Cardiac septum (tissue), 1 donor: ENCODE data around the gene THAP2. TPM values are rescaled to one million over a fixed set of nuclear protein-coding genes. Genes with fewer than 3 reads are reported as not detected.

Source experiments
- DNase-seq: peaks from one replicate; pipeline ENCODE4 v3.0.0-alpha.2; 2020; ENCODE audit warnings: low spot score
- intact Hi-C: fragments of 100-400 bp; cut with DNase I; formaldehyde crosslinking; loops from one replicate; pipeline ENCODE4 v1.14.0; 2022
- long read RNA-seq: library from polyadenylated mRNA; unstranded; transcript quantifications from one replicate; pipeline ENCODE4 v2.0.0, GENCODE V29; 2021
- total RNA-seq: library from RNA; stranded (reverse); fragmentation: NEBNext Ultra II Directional; extraction: Animal tissue kit (Norgen Biotek cat#: 25700); gene quantifications from one replicate; pipeline ENCODE4 v1.2.1, GENCODE V29; 2021
- donor health status: DM: no; HTN: no; CAD: no.

The THAP2 gene
- total RNA-seq: 7.8 TPM
- long read RNA-seq, full-length matches to known transcripts: 18 of 20 reads
- long read RNA-seq, partial matches to known transcripts: 0 of 20 reads
- long read RNA-seq, other reads (novel, unspliced or antisense): 2 of 20 reads

DNA sequence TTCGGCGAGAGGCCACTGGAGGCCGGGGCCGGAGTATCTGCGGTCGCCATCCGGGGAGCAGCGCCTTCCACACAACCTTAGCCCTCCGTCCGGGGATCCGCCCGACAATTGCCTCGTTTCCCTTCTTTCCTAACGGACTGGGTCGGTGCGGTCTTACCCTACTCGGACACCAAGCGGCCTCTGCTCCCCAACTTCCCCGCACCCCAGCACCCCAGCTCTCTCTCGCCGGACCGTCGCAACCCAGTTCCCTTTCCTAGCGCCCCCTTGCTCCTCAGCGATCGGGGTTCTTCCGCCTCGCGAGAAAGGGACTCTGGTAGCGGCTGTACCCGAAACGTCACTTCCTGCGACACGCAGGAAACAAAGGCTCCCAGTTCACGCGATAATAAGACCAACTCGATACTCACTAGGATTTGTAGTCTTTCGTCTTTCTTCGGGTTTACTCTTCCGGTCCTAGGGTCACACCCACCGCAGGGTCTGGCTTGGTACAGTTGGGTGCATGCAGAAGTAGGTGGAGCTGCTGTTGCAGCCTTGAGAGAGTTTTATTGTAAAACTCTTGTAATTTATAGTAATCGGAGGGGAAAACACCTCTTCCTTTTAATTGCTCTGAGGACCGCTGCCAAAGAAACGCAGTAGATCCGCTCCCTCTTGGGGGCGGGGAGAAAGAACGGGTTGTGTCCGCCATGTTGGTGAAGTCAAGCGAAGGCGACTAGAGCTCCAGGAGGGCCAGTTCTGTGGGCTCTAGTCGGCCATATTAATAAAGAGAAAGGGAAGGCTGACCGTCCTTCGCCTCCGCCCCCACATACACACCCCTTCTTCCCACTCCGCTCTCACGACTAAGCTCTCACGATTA, at the start of gene THAP2, which contains the start of gene ZFC3H1:
THAP2 (plus strand) TSS at position 741 of the 850 bp plus-strand sequence. CDS start 209 bp downstream, outside the sequence.
ZFC3H1 (minus strand) TSS at position 288 of the 850 bp plus-strand sequence; CDS start at position 50, 238 bp downstream.
- intact Hi-C loops: loop anchor here (1.0 kb wide), 2 partner anchors 23 to 91 kb away; partner anchors contain the start of genes RAB21 and TMEM19

DNA sequence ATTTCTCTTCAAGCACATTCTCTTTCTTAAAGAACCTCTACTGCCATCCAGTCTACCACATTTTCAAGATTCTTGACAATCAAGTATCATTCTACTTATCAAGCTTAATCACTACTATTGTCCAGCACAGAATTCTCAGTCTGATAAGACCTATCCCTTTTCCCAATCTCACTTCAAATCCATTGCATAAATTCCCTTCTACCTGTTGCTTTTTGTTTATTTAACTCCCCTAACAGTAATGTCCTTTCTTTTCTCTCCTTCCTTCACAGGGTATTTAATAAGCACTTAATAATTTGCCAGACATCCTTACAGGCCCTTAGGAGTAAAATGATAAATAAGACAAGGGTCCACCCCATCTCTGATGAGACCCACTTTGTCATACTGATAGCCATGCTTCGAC, 42.2 kb upstream of the THAP2 start:
- intact Hi-C loops: no loop called here
- DNase-seq: no peak

More for the DNA sequence above, at the start of gene THAP2, which contains the start of gene ZFC3H1:
- peak; percentile 98 for DNase-seq

DNA sequence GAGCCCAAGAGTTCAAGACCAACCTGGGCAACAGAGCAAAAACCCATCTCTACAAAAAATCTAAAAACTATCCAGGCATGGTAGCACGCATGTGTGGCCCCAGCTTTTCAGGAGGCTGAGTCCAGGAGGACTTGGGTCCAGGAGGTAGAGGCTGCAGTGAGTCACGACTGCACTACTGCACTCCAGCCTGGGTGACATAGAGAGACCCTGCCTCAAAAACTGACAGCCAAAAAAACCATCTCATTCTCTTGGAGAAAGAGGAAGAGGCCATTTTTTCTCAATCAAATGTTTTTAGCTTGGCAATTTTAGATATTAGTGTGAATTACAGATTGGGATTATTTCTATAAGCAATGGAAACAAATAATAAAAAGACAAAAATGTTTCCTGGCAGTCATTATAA, 38.6 kb upstream of the THAP2 start:
- DNase-seq: no peak
- intact Hi-C loops: no loop called here

DNA sequence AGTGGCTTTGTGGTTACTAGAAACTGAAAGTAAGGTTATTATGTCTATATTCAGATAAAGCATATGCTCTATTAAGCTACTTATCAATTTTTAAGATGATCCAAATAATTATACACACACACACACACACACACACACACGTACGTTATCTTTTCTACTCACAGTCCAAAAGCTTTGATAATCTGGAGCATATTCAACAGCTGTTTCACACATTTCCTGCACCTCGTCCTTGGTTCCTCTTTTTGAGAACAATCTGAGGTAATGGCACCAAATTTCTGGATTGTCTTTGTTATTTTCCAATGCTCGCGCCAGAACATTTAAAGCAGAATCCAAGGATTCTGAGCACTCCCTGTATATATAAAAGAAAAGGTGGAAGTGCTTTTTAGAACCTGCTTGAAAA, 38.0 kb upstream of the THAP2 start:
- DNase-seq: no peak

GRCh38 chr12:71626768-71627167, 37.3 kb upstream of the THAP2 start:
- intact Hi-C loops: no loop called here
- DNase-seq: no peak

More for the DNA sequence above, 38.0 kb upstream of the THAP2 start:
- intact Hi-C loops: no loop called here

DNA sequence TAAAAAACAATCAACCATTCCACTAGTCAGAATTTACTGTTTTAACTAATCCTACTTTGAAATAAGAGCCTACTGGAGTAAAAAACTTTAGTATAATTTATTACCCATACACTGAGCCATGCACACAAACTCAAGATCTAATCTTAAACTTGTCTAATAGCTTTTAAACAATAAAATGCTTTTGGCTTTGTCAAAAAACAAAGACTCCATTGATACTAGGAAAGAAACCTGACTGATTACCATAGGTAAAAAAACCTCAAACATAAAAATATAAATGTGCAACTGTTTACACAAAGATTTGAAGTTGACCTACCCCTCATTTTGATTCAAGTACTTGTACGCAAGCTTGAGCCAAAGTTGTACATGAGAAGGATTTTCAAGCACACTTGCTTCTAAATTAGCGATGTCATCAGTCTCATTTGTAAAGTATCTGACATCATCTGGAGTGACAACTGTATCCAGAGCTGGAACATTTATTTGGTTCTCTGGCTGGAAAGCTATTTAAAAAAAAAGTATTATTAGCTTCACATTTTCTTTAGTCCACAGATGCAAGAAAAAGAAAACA, 36.6 kb upstream of the THAP2 start:
- no peak for DNase-seq
- intact Hi-C loops: no loop called here

DNA sequence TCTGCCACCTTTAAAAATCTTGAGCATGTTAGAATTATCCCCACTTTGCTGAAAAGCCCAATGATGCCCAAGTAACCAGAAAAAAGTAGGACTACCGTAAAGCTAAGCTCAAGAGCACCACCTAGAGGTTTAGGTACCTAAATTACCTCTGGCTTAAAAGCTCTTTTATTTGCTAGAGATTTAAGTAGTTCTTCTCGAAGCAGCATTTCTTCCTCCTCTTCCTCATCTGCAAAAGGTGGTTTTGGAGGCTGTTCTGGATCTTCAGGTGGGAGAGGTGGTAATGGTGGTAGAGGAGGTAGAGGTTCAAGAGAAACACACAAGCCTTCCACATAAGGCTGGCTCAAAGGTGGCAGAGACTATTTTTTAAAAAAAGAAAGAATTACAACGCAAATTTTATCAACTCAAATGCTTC, 27.4 kb upstream of the THAP2 start:
- DNase-seq: no peak
- intact Hi-C loops: loop anchor here (5.0 kb wide), 1 partner anchor 111 kb away; no protein-coding TSS in a partner anchor

- intact Hi-C loops: loop anchor here (5.0 kb wide), 1 partner anchor 109 kb away; no protein-coding TSS in a partner anchor
- DNase-seq: no peak
Measured at GRCh38 chr12:71638499-71638898, 25.6 kb upstream of the THAP2 start.

- intact Hi-C loops: loop anchor here (5.0 kb wide), 1 partner anchor 108 kb away; no protein-coding TSS in a partner anchor
- no peak for DNase-seq
Measured at GRCh38 chr12:71639341-71639760, 24.8 kb upstream of the THAP2 start.

GRCh38 chr12:71640316-71640715, 23.8 kb upstream of the THAP2 start:
- intact Hi-C loops: no loop called here

GRCh38 chr12:71641390-71641789, 22.7 kb upstream of the THAP2 start:
- intact Hi-C loops: no loop called here
- DNase-seq: no peak

More at GRCh38 chr12:71640316-71640715, 23.8 kb upstream of the THAP2 start:
- DNase-seq: no peak

DNA sequence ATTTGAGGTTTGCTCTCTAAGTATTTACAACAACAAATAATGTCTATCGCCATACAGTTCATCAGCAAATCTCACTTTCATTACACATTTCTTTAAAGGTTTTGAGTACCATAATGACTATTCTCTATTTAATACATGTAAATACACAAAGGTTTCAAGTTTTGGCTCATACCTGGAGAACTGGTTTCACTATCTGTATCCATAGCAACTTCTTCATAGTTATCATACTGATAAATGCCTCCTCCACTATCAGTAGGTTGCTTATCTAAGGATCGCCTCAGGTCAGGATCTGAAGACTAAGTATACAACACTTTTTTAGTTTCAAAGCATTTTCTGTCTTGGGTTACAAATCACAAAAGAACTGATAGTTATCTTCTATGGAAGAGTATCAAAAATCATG, 21.8 kb upstream of the THAP2 start:
- no peak for DNase-seq
- intact Hi-C loops: no loop called here

DNA sequence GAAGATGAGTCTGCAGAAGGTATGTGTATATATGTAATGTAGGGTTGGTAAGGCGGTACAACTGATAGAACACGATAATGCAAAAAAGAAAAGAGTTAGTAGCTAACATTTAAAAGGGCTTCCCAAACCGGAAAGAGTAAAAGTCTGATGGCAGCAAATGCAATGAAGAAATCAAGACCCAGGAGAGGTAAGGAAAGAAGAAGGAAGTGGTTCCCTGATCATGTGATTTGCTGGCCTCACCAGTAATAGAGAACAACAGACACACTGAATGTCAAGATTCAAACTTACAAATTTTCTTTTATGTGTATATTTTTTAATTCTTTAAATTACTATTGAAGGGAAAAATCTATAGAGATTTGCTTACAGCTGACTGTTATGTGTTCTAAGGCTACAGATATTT, 18.8 kb upstream of the THAP2 start:
- no peak for DNase-seq
- intact Hi-C loops: no loop called here

DNA sequence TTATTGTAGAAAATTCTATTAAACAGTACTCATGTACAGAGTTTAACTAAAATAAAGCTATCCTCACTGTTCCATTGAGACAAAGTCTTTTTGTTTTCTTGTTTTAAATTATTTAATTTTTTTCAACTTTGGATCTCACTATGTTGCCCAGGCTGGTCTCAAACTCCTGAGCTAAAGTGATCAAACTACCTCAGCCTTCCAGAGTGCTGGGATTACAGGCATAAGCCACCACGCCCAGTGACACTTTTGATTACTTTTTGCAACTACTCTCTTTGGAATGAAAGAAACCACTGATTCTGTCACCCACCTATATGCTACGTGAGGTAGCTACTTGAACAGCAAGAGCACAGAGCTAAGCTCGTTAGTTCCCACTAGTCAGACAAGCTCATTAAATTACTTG, 17.6 kb upstream of the THAP2 start:
- DNase-seq: no peak
- intact Hi-C loops: no loop called here

DNA sequence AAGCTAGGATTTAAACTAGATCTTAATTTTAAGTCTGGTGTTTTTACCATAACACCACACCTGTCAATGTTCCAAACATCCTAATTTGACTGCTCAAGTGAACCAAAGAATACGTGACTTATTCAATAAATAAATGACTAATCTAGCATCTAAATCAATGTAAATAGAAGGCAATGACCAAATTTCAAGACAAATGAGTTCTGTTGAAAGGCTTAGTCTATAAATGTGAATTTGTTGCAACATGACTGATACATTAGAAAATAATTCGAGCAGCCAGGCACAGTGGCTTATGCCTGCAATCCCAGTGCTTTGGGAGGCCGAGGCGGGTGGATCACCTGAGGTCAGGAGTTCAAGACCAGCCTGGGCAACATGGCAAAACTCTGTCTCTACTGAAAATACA, 15.6 kb upstream of the THAP2 start:
- intact Hi-C loops: no loop called here
- no peak for DNase-seq

- intact Hi-C loops: no loop called here
- DNase-seq: no peak
Measured at GRCh38 chr12:71649401-71649800, 14.7 kb upstream of the THAP2 start.

- intact Hi-C loops: no loop called here
Measured at GRCh38 chr12:71652656-71653055, 11.4 kb upstream of the THAP2 start.

DNA sequence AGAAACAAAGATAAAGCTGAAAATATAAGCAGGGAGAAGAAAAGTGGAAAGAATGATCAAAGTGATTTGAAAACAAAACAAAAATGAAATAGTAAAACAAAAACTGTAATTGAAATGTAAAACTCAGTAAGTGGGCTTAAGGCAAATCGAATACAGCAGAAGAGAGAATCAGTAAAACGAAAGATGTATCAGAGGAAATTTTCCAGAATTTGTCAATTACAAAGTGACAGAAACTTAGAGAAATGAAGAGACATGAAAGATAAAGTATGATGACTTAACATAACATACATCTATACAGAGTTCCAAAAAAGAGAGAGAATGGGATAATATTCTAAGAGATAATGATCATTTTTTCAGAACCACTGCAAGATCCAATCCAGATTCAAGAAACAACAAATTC, 11.0 kb upstream of the THAP2 start:
- no peak for DNase-seq
- intact Hi-C loops: no loop called here

More at GRCh38 chr12:71652656-71653055, 11.4 kb upstream of the THAP2 start:
- DNase-seq: no peak

DNA sequence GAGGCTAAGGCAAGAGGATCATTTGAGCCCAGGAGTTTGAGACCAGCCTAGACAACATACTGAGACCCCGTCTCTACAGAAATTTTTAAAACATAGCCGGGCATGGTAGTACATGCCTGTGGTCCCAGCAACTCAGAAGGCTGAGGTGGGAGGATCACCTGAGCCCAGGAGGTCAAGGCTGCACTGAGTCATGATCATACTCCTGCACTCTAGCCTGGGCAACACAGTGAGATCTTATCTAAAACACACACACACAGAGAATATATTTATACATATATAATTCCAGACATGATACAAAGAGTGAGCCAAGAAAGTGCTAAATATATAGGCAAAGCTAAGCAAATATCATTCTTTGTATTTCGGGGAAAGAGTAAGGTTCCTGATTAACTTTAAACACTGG, 9.9 kb upstream of the THAP2 start:
- no peak for DNase-seq
- intact Hi-C loops: no loop called here

DNA sequence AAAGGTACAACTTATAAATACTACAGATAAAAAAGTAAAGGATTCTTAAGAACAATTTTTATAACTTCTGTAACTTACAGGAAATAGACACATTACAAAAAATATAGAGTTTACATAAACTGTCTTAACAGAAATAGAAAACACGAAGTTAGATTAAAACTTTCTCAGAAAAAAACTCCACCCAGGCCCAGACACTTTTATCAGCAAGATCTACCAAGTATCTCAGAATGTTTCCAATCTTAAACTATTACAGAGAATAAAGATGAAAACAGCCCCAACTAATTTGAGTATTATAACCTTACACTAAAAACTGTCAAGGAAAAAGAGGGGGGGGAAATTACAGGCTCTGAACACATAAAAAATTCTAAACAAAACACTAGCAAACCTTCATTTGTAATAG, 8.6 kb upstream of the THAP2 start:
- intact Hi-C loops: no loop called here
- no peak for DNase-seq
